Nephron progenitor cell (in vitro differentiated cells): ENCODE data around the gene UCK2.

Experiments
- DNase-seq: peaks from one replicate; pipeline ENCODE4 v3.0.0; 2021
- H3K27ac Mint-ChIP-seq: 2 replicates; pipeline ENCODE4 v1.8.0; 2021; ENCODE audit warnings: mild to moderate bottlenecking, moderate library complexity, mixed read lengths
- H3K27me3 Mint-ChIP-seq: 2 replicates; pipeline ENCODE4 v1.8.0; 2021; ENCODE audit warnings: mild to moderate bottlenecking, low read depth, mixed read lengths; ENCODE audit not compliant: poor library complexity
- H3K36me3 Mint-ChIP-seq: 2 replicates; pipeline ENCODE4 v1.8.0; 2021; ENCODE audit warnings: low read depth, mixed read lengths
- H3K4me1 Mint-ChIP-seq: 2 replicates; pipeline ENCODE4 v1.8.0; 2021; ENCODE audit warnings: mixed read lengths
- H3K4me3 Mint-ChIP-seq: 2 replicates; pipeline ENCODE4 v1.8.0; 2021; ENCODE audit warnings: mild to moderate bottlenecking, moderate library complexity, mixed read lengths
- H3K9me3 Mint-ChIP-seq: 2 replicates; pipeline ENCODE4 v1.8.0; 2021; ENCODE audit warnings: mild to moderate bottlenecking, moderate library complexity, mixed read lengths
- TF ChIP-seq, protein P1 (sequence below): fragments of 200-600 bp; sonication (generic); IDR thresholded peaks from 2 replicates; pipeline ENCODE4 v1.5.0; 2021; ENCODE audit warnings: antibody characterized with exemption

The UCK2 gene

GRCh38 chr1:165826565-165827267 lies 698 bp upstream of the UCK2 start:
- H3K36me3 Mint-ChIP-seq = peaks cover 10% of the 10 kb centered on the region
- H3K27ac Mint-ChIP-seq = no peak overlapping the region
- DNase-seq = no peak
- peaks cover 53% of the 10 kb centered on the region for H3K4me1 Mint-ChIP-seq
- TF ChIP-seq, protein P1, sequence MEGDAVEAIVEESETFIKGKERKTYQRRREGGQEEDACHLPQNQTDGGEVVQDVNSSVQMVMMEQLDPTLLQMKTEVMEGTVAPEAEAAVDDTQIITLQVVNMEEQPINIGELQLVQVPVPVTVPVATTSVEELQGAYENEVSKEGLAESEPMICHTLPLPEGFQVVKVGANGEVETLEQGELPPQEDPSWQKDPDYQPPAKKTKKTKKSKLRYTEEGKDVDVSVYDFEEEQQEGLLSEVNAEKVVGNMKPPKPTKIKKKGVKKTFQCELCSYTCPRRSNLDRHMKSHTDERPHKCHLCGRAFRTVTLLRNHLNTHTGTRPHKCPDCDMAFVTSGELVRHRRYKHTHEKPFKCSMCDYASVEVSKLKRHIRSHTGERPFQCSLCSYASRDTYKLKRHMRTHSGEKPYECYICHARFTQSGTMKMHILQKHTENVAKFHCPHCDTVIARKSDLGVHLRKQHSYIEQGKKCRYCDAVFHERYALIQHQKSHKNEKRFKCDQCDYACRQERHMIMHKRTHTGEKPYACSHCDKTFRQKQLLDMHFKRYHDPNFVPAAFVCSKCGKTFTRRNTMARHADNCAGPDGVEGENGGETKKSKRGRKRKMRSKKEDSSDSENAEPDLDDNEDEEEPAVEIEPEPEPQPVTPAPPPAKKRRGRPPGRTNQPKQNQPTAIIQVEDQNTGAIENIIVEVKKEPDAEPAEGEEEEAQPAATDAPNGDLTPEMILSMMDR = no peak
- H3K4me3 Mint-ChIP-seq = peak overlapping the region; percentile 85
- H3K27me3 Mint-ChIP-seq = no peaks in the 10 kb centered on the region
- no peaks in the 10 kb centered on the region for H3K9me3 Mint-ChIP-seq

- TF ChIP-seq, protein P1 = no peak
- DNase-seq = peak; percentile 52
- Mint-ChIP-seq H3K4me3 (peak overlapping the region; percentile 97), H3K27me3 (no peaks in the 10 kb centered on the region), H3K36me3 (peaks cover 15% of the 10 kb centered on the region), H3K9me3 (no peaks in the 10 kb centered on the region), H3K4me1 (peaks cover 66% of the 10 kb centered on the region), H3K27ac (peak overlapping the region; percentile 98)
Observed at GRCh38 chr1:165828103-165828668, 772 bp downstream of the UCK2 start.

- Mint-ChIP-seq H3K36me3 (peaks cover 15% of the 10 kb centered on the region), H3K9me3 (no peaks in the 10 kb centered on the region), H3K4me1 (peaks cover 66% of the 10 kb centered on the region), H3K27me3 (no peaks in the 10 kb centered on the region), H3K27ac (peak overlapping the region; percentile 98), H3K4me3 (peak overlapping the region; percentile 97)
- peak; percentile 56 for DNase-seq
- TF ChIP-seq, protein P1 = no peak
Observed at GRCh38 chr1:165828669-165829329, 1.4 kb downstream of the UCK2 start.

- TF ChIP-seq, protein P1 = no peak
- no peak for DNase-seq
- no peaks in the 10 kb centered on the region for H3K9me3 Mint-ChIP-seq
- no peak overlapping the region for H3K27ac Mint-ChIP-seq
- H3K4me3 Mint-ChIP-seq = peak overlapping the region; percentile 97
- peaks cover 23% of the 10 kb centered on the region for H3K36me3 Mint-ChIP-seq
- peaks cover 55% of the 10 kb centered on the region for H3K4me1 Mint-ChIP-seq
- no peaks in the 10 kb centered on the region for H3K27me3 Mint-ChIP-seq
Observed at GRCh38 chr1:165829888-165830287, 2.5 kb downstream of the UCK2 start.

DNA sequence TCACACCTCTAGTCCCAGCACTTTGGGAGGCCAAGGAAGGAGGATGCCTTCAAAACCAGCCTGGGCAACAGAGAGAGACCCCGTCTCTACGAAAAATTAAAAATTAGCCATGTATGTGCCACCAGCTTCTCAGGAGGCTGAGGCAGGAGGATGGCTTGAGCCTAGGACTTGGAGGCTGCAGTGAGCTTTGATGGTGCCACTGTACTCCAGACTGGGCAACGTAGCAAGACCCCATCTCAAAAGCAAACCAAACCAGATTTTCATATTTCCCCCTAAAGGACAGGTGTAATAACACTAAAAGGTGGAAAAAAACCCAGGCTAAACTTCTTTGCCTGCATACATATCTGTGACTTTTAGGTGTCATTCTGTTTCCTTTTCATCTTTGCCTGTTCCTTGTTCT lies 3.7 kb downstream of the UCK2 start:
- Mint-ChIP-seq H3K27me3 (no peaks in the 10 kb centered on the region), H3K4me3 (peak overlapping the region; percentile 64), H3K27ac (no peak overlapping the region)

More for the DNA sequence above, 3.7 kb downstream of the UCK2 start:
- Mint-ChIP-seq H3K36me3 (peaks cover 23% of the 10 kb centered on the region), H3K9me3 (no peaks in the 10 kb centered on the region), H3K4me1 (peaks cover 46% of the 10 kb centered on the region)
- DNase-seq = no peak
- TF ChIP-seq, protein P1 = no peak
